ENCODE results near the gene CD300A. TPM values are rescaled to one million over a fixed set of nuclear protein-coding genes. Genes with fewer than 3 reads are reported as not detected.

The CD300A gene
- total and polyA plus RNA-seq, 4 experiments from 2014 or later: 27.6 to 51.4 (median 33.7) TPM

Other genes with a start within 250 kb of the CD300A start
- gene DNAI2, start 192.4 kb upstream of the CD300A start, total RNA-seq: 1 to 10 TPM; 6.0 to 8.4 TPM
- under 1 TPM in 1 of 2 donors, not detected in 1; 0.28 TPM for gene DNAI2, start 192.4 kb upstream of the CD300A start, polyA plus RNA-seq
- 1 to 10 TPM; 1.5 to 1.7 TPM for gene KIF19, start 140.4 kb upstream of the CD300A start, total RNA-seq
- gene KIF19, start 140.4 kb upstream of the CD300A start, polyA plus RNA-seq: 1 to 10 TPM; 1.5 to 2.3 TPM
- not detected for gene BTBD17, start 104.8 kb upstream of the CD300A start, total RNA-seq
- not detected for gene BTBD17, start 104.8 kb upstream of the CD300A start, polyA plus RNA-seq
- not detected for gene GPR142, start 99.1 kb upstream of the CD300A start, total RNA-seq
- not detected for gene GPR142, start 99.1 kb upstream of the CD300A start, polyA plus RNA-seq
- gene GPRC5C, start 34.5 kb upstream of the CD300A start, total RNA-seq: not detected
- gene GPRC5C, start 34.5 kb upstream of the CD300A start, polyA plus RNA-seq: not detected
- under 1 TPM; 0.17 to 0.19 TPM for gene CD300LB, start 64.8 kb downstream of the CD300A start, total RNA-seq
- gene CD300LB, start 64.8 kb downstream of the CD300A start, polyA plus RNA-seq: not detected
- not detected for gene CD300C, start 79.5 kb downstream of the CD300A start, total RNA-seq
- gene CD300C, start 79.5 kb downstream of the CD300A start, polyA plus RNA-seq: not detected
- not detected for gene CD300H, start 100.9 kb downstream of the CD300A start, total RNA-seq
- not detected for gene CD300H, start 100.9 kb downstream of the CD300A start, polyA plus RNA-seq
- gene CD300LD, start 125.6 kb downstream of the CD300A start, total RNA-seq: not detected
- gene CD300LD, start 125.6 kb downstream of the CD300A start, polyA plus RNA-seq: not detected
- gene CD300E, start 157.1 kb downstream of the CD300A start, total RNA-seq: not detected
- not detected for gene CD300E, start 157.1 kb downstream of the CD300A start, polyA plus RNA-seq
- under 1 TPM in 1 of 2 experiments, not detected in 1; 0.23 TPM for gene CD300LF, start 246.3 kb downstream of the CD300A start, total RNA-seq
- not detected for gene CD300LF, start 246.3 kb downstream of the CD300A start, polyA plus RNA-seq